HEK293 (cell line): ENCODE measurements around the gene TTC9.

Experiments
- CTCF ChIA-PET: fragments of 350-600 bp; formaldehyde crosslinking; extraction: SDS; loops from one replicate; lab custom pipeline; 2021; ENCODE audit warnings: antibody characterized with exemption; lab: Yijun Ruan, JAX
- POLR2A ChIA-PET: fragments of 300-600 bp; formaldehyde crosslinking; extraction: SDS; loops from one replicate; lab custom pipeline; 2020; ENCODE audit warnings: antibody characterized with exemption, inconsistent platforms; lab: Yijun Ruan, JAX
- H3K27ac ChIP-seq: fragments of 200-500 bp; sonication (Bioruptor generic); 2 replicates; pipeline ENCODE4 v1.5.1; 2014; ENCODE audit warnings: low read depth, low read length, control low read depth, inconsistent platforms; ENCODE audit errors: extremely low read depth
- H3K36me3 ChIP-seq, 2 experiments: fragments of 200-500 bp in 1 of 2; sonication (Bioruptor generic) in 1 of 2; 1 replicate in 1 of 2; 2 replicates in 1 of 2; pipeline ENCODE4 v1.5.1; 2014 to 2017; ENCODE audit warnings: inconsistent platforms in 2 of 2, low read length in 2 of 2; ENCODE audit not compliant: control insufficient read depth in 2 of 2, insufficient read depth in 1 of 2
- H3K4me1 ChIP-seq: fragments of 200-500 bp; sonication (Bioruptor generic); 2 replicates; pipeline ENCODE4 v1.5.1; 2014; ENCODE audit warnings: mild to moderate bottlenecking, low read length, inconsistent platforms; ENCODE audit not compliant: control insufficient read depth, insufficient read depth
- H3K4me3 ChIP-seq: 2 replicates; pipeline ENCODE4 v1.5.1; 2011; ENCODE audit warnings: low read depth, mild to moderate bottlenecking, control low read depth, low read length, moderate library complexity
- H3K9me3 ChIP-seq: fragments of 200-500 bp; sonication (Bioruptor generic); 2 replicates; pipeline ENCODE4 v1.5.1; 2014; ENCODE audit warnings: low read depth, low read length, inconsistent platforms; ENCODE audit not compliant: control insufficient read depth, insufficient read depth
- GLIS1 ChIP-seq: fragments of 450-650 bp; formaldehyde crosslinking; IDR thresholded peaks from 2 replicates; pipeline ENCODE4 v1.5.1; 2016; ENCODE audit warnings: missing biosample characterization, missing genetic modification characterization
- GLIS2 ChIP-seq: fragments of 450-650 bp; formaldehyde crosslinking; IDR thresholded peaks from 2 replicates; pipeline ENCODE4 v1.5.1; 2016; ENCODE audit warnings: missing biosample characterization, missing genetic modification characterization
- SCRT1 ChIP-seq: fragments of 450-650 bp; formaldehyde crosslinking; IDR thresholded peaks from 2 replicates; pipeline ENCODE4 v1.5.1; 2016; ENCODE audit warnings: missing biosample characterization, missing genetic modification characterization, borderline replicate concordance
- SCRT2 ChIP-seq: fragments of 450-650 bp; formaldehyde crosslinking; IDR thresholded peaks from 2 replicates; pipeline ENCODE4 v1.5.1; 2016; ENCODE audit warnings: missing biosample characterization, missing genetic modification characterization
- ZBTB10 ChIP-seq: fragments of 450-650 bp; formaldehyde crosslinking; IDR thresholded peaks from 2 replicates; pipeline ENCODE4 v1.5.1; 2016; ENCODE audit warnings: missing biosample characterization, missing genetic modification characterization
- ZBTB17 ChIP-seq: fragments of 450-650 bp; formaldehyde crosslinking; IDR thresholded peaks from 2 replicates; pipeline ENCODE4 v1.5.1; 2016; ENCODE audit warnings: missing biosample characterization, missing genetic modification characterization
- ZBTB20 ChIP-seq: fragments of 450-650 bp; formaldehyde crosslinking; IDR thresholded peaks from 2 replicates; pipeline ENCODE4 v1.5.1; 2016; ENCODE audit warnings: missing biosample characterization, missing genetic modification characterization
- ZBTB26 ChIP-seq: fragments of 450-650 bp; formaldehyde crosslinking; optimal IDR thresholded peaks from 2 replicates; pipeline ENCODE3; 2016; ENCODE audit warnings: missing biosample characterization, mild to moderate bottlenecking, missing genetic modification characterization
- ZBTB48 ChIP-seq: fragments of 450-650 bp; formaldehyde crosslinking; IDR thresholded peaks from 2 replicates; pipeline ENCODE4 v1.5.1; 2016; ENCODE audit warnings: missing biosample characterization, missing genetic modification characterization
- ZEB2 ChIP-seq: fragments of 450-650 bp; formaldehyde crosslinking; IDR thresholded peaks from 2 replicates; pipeline ENCODE4 v1.5.1; 2016; ENCODE audit warnings: missing biosample characterization, missing genetic modification characterization
- ZFP69B ChIP-seq: fragments of 450-650 bp; formaldehyde crosslinking; IDR thresholded peaks from 2 replicates; pipeline ENCODE4 v1.5.1; 2016; ENCODE audit warnings: missing biosample characterization, missing genetic modification characterization
- ZIC2 ChIP-seq: fragments of 450-650 bp; formaldehyde crosslinking; IDR thresholded peaks from 2 replicates; pipeline ENCODE4 v1.5.1; 2016; ENCODE audit warnings: missing biosample characterization, missing genetic modification characterization
- ZNF146 ChIP-seq: fragments of 450-650 bp; formaldehyde crosslinking; IDR thresholded peaks from 2 replicates; pipeline ENCODE4 v1.5.1; 2016; ENCODE audit warnings: missing biosample characterization, missing genetic modification characterization
- ZNF155 ChIP-seq: fragments of 450-650 bp; formaldehyde crosslinking; IDR thresholded peaks from 2 replicates; pipeline ENCODE4 v1.5.1; 2016; ENCODE audit warnings: missing biosample characterization, missing genetic modification characterization
- ZNF2 ChIP-seq: fragments of 450-650 bp; formaldehyde crosslinking; IDR thresholded peaks from 2 replicates; pipeline ENCODE4 v1.5.1; 2016; ENCODE audit warnings: missing biosample characterization, missing genetic modification characterization
- ZNF335 ChIP-seq: fragments of 450-650 bp; formaldehyde crosslinking; conservative IDR thresholded peaks from 2 replicates; pipeline ENCODE4 v1.5.1; 2016; ENCODE audit warnings: missing biosample characterization, missing genetic modification characterization
- ZNF398 ChIP-seq: fragments of 450-650 bp; formaldehyde crosslinking; IDR thresholded peaks from 2 replicates; pipeline ENCODE4 v1.5.1; 2017; ENCODE audit warnings: missing biosample characterization, missing genetic modification characterization
- ZNF518A ChIP-seq: fragments of 450-650 bp; formaldehyde crosslinking; conservative IDR thresholded peaks from 2 replicates; pipeline ENCODE4 v1.5.1; 2016; ENCODE audit warnings: low read depth, missing biosample characterization, missing genetic modification characterization
- ZNF521 ChIP-seq: fragments of 450-650 bp; formaldehyde crosslinking; IDR thresholded peaks from 2 replicates; pipeline ENCODE4 v1.5.1; 2017; ENCODE audit warnings: missing biosample characterization, mild to moderate bottlenecking, missing genetic modification characterization
- ZNF549 ChIP-seq: fragments of 450-650 bp; IDR thresholded peaks from 2 replicates; pipeline ENCODE4 v1.5.1; 2018; ENCODE audit warnings: missing biosample characterization, missing genetic modification characterization, mild to moderate bottlenecking, inconsistent platforms, moderate library complexity
- ZNF600 ChIP-seq: fragments of 450-650 bp; formaldehyde crosslinking; IDR thresholded peaks from 2 replicates; pipeline ENCODE4 v1.5.1; 2016; ENCODE audit warnings: missing biosample characterization, missing genetic modification characterization
- ZNF677 ChIP-seq: fragments of 450-650 bp; IDR thresholded peaks from 2 replicates; pipeline ENCODE4 v1.5.0; 2018; ENCODE audit warnings: missing biosample characterization, mild to moderate bottlenecking, missing genetic modification characterization, moderate library complexity
- ZNF704 ChIP-seq: fragments of 450-650 bp; formaldehyde crosslinking; IDR thresholded peaks from 2 replicates; pipeline ENCODE4 v1.5.1; 2016; ENCODE audit warnings: missing biosample characterization, missing genetic modification characterization
- ZNF777 ChIP-seq: fragments of 450-650 bp; formaldehyde crosslinking; IDR thresholded peaks from 2 replicates; pipeline ENCODE4 v1.5.1; 2017; ENCODE audit warnings: missing biosample characterization, missing genetic modification characterization, borderline replicate concordance

The TTC9 gene

GRCh38 chr14:70640938-70641547, 673 bp upstream of the TTC9 start:
- no peak for TF ChIP-seq ZNF704 (tag by site-specific recombination)
- no peak for TF ChIP-seq ZNF677 (tag by site-specific recombination)
- TF ChIP-seq GLIS2 (tag by site-specific recombination): peak; percentile 58
- 0 out of 2 replicates have a peak, but pooled peaks have one; percentile 3 for TF ChIP-seq ZNF146 (tag by site-specific recombination)
- no peak for TF ChIP-seq ZNF155
- no peak for TF ChIP-seq ZNF518A (tag by site-specific recombination)
- TF ChIP-seq ZNF521: no peak
- peak; percentile 98 for TF ChIP-seq SCRT2 (tag by site-specific recombination)
- TF ChIP-seq ZNF549 (tag by site-specific recombination): no peak
- peak; percentile 63 for TF ChIP-seq ZNF600 (tag by site-specific recombination)
- peak; percentile 21; the same call in 1 of the 2 replicates for TF ChIP-seq ZFP69B (tag by site-specific recombination)
- peak; percentile 41; the same call in 1 of the 2 replicates for TF ChIP-seq GLIS1 (tag by site-specific recombination)
- TF ChIP-seq SCRT1: peak; percentile 83; the same call in 1 of the 2 replicates
- peak; percentile 60 for TF ChIP-seq ZEB2
- no peak for TF ChIP-seq ZNF398 (tag by site-specific recombination)
- peak; percentile 71 for TF ChIP-seq ZBTB26 (tag by site-specific recombination)
- 0 out of 2 replicates have a peak, but pooled peaks have one; percentile 20 for TF ChIP-seq ZNF777 (tag by site-specific recombination)
- peak; percentile 40; the same call in 1 of the 2 replicates for TF ChIP-seq ZIC2 (tag by site-specific recombination)
- peak; percentile 73 for TF ChIP-seq ZBTB17
- TF ChIP-seq ZNF2 (tag by site-specific recombination): peak; percentile 36; the same call in 1 of the 2 replicates
- peak; percentile 81; the same call in 1 of the 2 replicates for TF ChIP-seq ZNF335
- TF ChIP-seq ZBTB48 (tag by site-specific recombination): 0 out of 2 replicates have a peak, but pooled peaks have one; percentile 10
- TF ChIP-seq ZBTB20 (tag by site-specific recombination): peak; percentile 56; the same call in 1 of the 2 replicates
- peak; percentile 59; the same call in 1 of the 2 replicates for TF ChIP-seq ZBTB10 (tag by site-specific recombination)
- Histone ChIP-seq H3K27ac (peak overlapping the region; percentile 74; the same call in 1 of the 2 replicates), H3K4me1 (peaks cover 9% of the 10 kb centered on the region; the same call in 1 of the 2 replicates), H3K9me3 (no peaks in the 10 kb centered on the region), H3K36me3 (no peaks in the 10 kb centered on the region), H3K4me3 (peak overlapping the region; percentile 71)
- POLR2A ChIA-PET: interaction anchor here (0.6 to 1.8 kb wide), 4 partner anchors 41 to 1075 kb away, joined by 3 to 9 read pairs (median 4); partner anchors contain the start of gene MAP3K9
- CTCF ChIA-PET: interaction anchor here (0.6 to 1.3 kb wide), 4 partner anchors 13 to 555 kb away, joined by 3 to 5 read pairs (median 3); no protein-coding TSS in a partner anchor
